Cardiac atrium fibroblast (primary cell): Measurements from ENCODE around the gene NLRP5. TPM values are rescaled to one million over a fixed set of nuclear protein-coding genes. Genes with fewer than 3 reads are reported as not detected.

Source experiments
- total RNA-seq: library from RNA; depleted of rRNA; stranded (reverse); fragments of >200 nt; gene quantifications from 2 replicates; pipeline ENCODE4 v1.2.3, GENCODE V29; 2015

The NLRP5 gene
- not detected in 2 replicates for total RNA-seq

GRCh38 chr19:55986487-55986886, at the start of gene NLRP5:
Gene NLRP5, plus strand, starts transcription at chr19:55986775.

GRCh38 chr19:55947532-55947931, 39.0 kb upstream of the NLRP5 start, which contains the start of gene NLRP8:
Gene NLRP8, plus strand, starts transcription at chr19:55947832.

Other genes starting within 250 kb of the NLRP5 start
- gene NLRP9, start 248.4 kb upstream of the NLRP5 start, total RNA-seq = not detected in 2 replicates
- not detected in 2 replicates for gene RFPL4A, start 227.7 kb upstream of the NLRP5 start, total RNA-seq
- not detected in 2 replicates for gene RFPL4AL1, start 217.7 kb upstream of the NLRP5 start, total RNA-seq
- gene NLRP11, start 154.8 kb upstream of the NLRP5 start, total RNA-seq = not detected in 2 replicates
- gene NLRP4, start 150.2 kb upstream of the NLRP5 start, total RNA-seq = not detected in 2 replicates
- not detected in 2 replicates for gene NLRP13, start 54.4 kb upstream of the NLRP5 start, total RNA-seq
- not detected in 2 replicates for gene NLRP8, start 38.9 kb upstream of the NLRP5 start, total RNA-seq
- 10.7 and 16.2 TPM in 2 replicates for gene ZNF787, start 134.5 kb downstream of the NLRP5 start, total RNA-seq
- gene ZNF444, start 154.5 kb downstream of the NLRP5 start, total RNA-seq = 17.1 and 19.4 TPM in 2 replicates
- gene GALP, start 189.2 kb downstream of the NLRP5 start, total RNA-seq = not detected in 2 replicates
- not detected in 2 replicates for gene ZSCAN5B, start 211.0 kb downstream of the NLRP5 start, total RNA-seq
- gene ZSCAN5C, start 215.5 kb downstream of the NLRP5 start, total RNA-seq = not detected in 2 replicates